ENCODE measurements around the gene ARHGAP10. TPM values are rescaled to one million over a fixed set of nuclear protein-coding genes. Genes with fewer than 3 reads are reported as not detected.

ARHGAP10 gene
- total and polyA plus RNA-seq, 2 donors (not counting 1 experiment from before 2014, with no cell fraction given) = 0.10 to 0.34 TPM

GRCh38 chr4:147965873-147966272 is 234.0 kb downstream of the ARHGAP10 start:
- intact Hi-C loops (cut with micrococcal nuclease) = no loop called here
- H3K4me3 Mint-ChIP-seq = no peak overlapping the region

GRCh38 chr4:147968641-147969040 is 236.8 kb downstream of the ARHGAP10 start:
- Mint-ChIP-seq H3K27me3 (no peaks in the 10 kb centered on the region), H3K4me3 (no peak overlapping the region), H3K9me3 (ENCODE audit: insufficient read depth) (peaks cover under 1% of the 10 kb centered on the region), H3K27ac (no peak overlapping the region), H3K4me1 (no peaks in the 10 kb centered on the region)
- Histone ChIP-seq H3K9ac (ENCODE audit: low read length) (no peak overlapping the region), H3K9me3 (ENCODE audit: control extremely low read depth in 1 of 3, control insufficient read depth in 2 of 3, insufficient read depth in 1 of 3, low read length in 2 of 3) (no peaks in the 10 kb centered on the region), H3K4me1 (ENCODE audit: control insufficient read depth in 2 of 2, insufficient read depth in 2 of 2, low read length in 2 of 2) (no peaks in the 10 kb centered on the region), H3K4me3 (ENCODE audit: control extremely low read depth in 1 of 5, extremely low read depth in 1 of 5, insufficient read depth in 1 of 5, low read depth in 2 of 5, low read length in 4 of 5) (no peak overlapping the region), H2AFZ (ENCODE audit: insufficient read depth, low read depth, low read length, poor library complexity, severe bottlenecking) (no peak overlapping the region), H3K79me2 (ENCODE audit: control insufficient read depth, insufficient read depth, low read length) (no peaks in the 10 kb centered on the region), H3K4me2 (replicated peaks; ENCODE audit: low read depth, low read length, poor library complexity, severe bottlenecking) (no peak overlapping the region), H3K36me3 (replicated peaks in 1 of 2; ENCODE audit: control extremely low read depth in 1 of 2, control insufficient read depth in 1 of 2, extremely low read depth in 1 of 2, insufficient read depth in 2 of 2, low read length in 1 of 2) (no peaks in the 10 kb centered on the region), H3K27me3 (replicated peaks in 1 of 4; ENCODE audit: control extremely low read depth in 1 of 4, control insufficient read depth in 3 of 4, insufficient read depth in 4 of 4, low read length in 3 of 4) (no peaks in the 10 kb centered on the region), H3K27ac (ENCODE audit: low read length in 2 of 2) (no peak overlapping the region), H4K20me1 (ENCODE audit: control insufficient read depth, insufficient read depth, low read length, poor library complexity, severe bottlenecking) (no peaks in the 10 kb centered on the region)
- 77% methylated on average over 3 of the region's 5 CpGs for WGBS (ENCODE audit: insufficient coverage)
- TF ChIP-seq, protein P1, sequence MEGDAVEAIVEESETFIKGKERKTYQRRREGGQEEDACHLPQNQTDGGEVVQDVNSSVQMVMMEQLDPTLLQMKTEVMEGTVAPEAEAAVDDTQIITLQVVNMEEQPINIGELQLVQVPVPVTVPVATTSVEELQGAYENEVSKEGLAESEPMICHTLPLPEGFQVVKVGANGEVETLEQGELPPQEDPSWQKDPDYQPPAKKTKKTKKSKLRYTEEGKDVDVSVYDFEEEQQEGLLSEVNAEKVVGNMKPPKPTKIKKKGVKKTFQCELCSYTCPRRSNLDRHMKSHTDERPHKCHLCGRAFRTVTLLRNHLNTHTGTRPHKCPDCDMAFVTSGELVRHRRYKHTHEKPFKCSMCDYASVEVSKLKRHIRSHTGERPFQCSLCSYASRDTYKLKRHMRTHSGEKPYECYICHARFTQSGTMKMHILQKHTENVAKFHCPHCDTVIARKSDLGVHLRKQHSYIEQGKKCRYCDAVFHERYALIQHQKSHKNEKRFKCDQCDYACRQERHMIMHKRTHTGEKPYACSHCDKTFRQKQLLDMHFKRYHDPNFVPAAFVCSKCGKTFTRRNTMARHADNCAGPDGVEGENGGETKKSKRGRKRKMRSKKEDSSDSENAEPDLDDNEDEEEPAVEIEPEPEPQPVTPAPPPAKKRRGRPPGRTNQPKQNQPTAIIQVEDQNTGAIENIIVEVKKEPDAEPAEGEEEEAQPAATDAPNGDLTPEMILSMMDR (IDR thresholded peaks at IDR 0.05) = no peak
- no peak for TF ChIP-seq EZH2 (IDR thresholded peaks at IDR 0.05; ENCODE audit: borderline replicate concordance, insufficient read depth, low read depth, low read length, poor library complexity, severe bottlenecking)
- ChIA-PET CTCF (interaction anchor here (1.3 kb wide), 1 partner anchor 101 kb away, joined by 4 read pairs; no protein-coding TSS in a partner anchor), POLR2A (no interaction called here)
- DNase-seq (no peak), ATAC-seq (ENCODE audit: low read depth) (no peak)
- intact Hi-C loops (cut with micrococcal nuclease) = no loop called here

More at GRCh38 chr4:147965873-147966272, 234.0 kb downstream of the ARHGAP10 start:
- no peak for ATAC-seq (ENCODE audit: low read depth)
- no peaks in the 10 kb centered on the region for H3K36me3 ChIP-seq (replicated peaks in 1 of 2; ENCODE audit: control extremely low read depth in 1 of 2, control insufficient read depth in 1 of 2, extremely low read depth in 1 of 2, insufficient read depth in 2 of 2, low read length in 1 of 2)
- no peak overlapping the region for H3K4me2 ChIP-seq (replicated peaks; ENCODE audit: low read depth, low read length, poor library complexity, severe bottlenecking)
- H3K27me3 ChIP-seq (replicated peaks in 1 of 4; ENCODE audit: control extremely low read depth in 1 of 4, control insufficient read depth in 3 of 4, insufficient read depth in 4 of 4, low read length in 3 of 4) = no peaks in the 10 kb centered on the region
- WGBS (ENCODE audit: insufficient coverage) = 80% methylated on average over 1 of the region's 1 CpG
- H3K4me1 ChIP-seq (ENCODE audit: control insufficient read depth in 2 of 2, insufficient read depth in 2 of 2, low read length in 2 of 2) = no peaks in the 10 kb centered on the region
- no peak for TF ChIP-seq EZH2 (IDR thresholded peaks at IDR 0.05; ENCODE audit: borderline replicate concordance, insufficient read depth, low read depth, low read length, poor library complexity, severe bottlenecking)
- no peaks in the 10 kb centered on the region for H4K20me1 ChIP-seq (ENCODE audit: control insufficient read depth, insufficient read depth, low read length, poor library complexity, severe bottlenecking)
- ChIA-PET POLR2A (no interaction called here), CTCF (interaction anchor here (1.5 kb wide), 1 partner anchor 99 kb away, joined by 3 read pairs; no protein-coding TSS in a partner anchor)
- H2AFZ ChIP-seq (ENCODE audit: insufficient read depth, low read depth, low read length, poor library complexity, severe bottlenecking) = no peak overlapping the region
- Mint-ChIP-seq H3K9me3 (ENCODE audit: insufficient read depth) (no peaks in the 10 kb centered on the region), H3K27ac (no peak overlapping the region), H3K4me1 (no peaks in the 10 kb centered on the region), H3K27me3 (no peaks in the 10 kb centered on the region)
- H3K9me3 ChIP-seq (ENCODE audit: control extremely low read depth in 1 of 3, control insufficient read depth in 2 of 3, insufficient read depth in 1 of 3, low read length in 2 of 3) = no peaks in the 10 kb centered on the region
- no peak overlapping the region for H3K4me3 ChIP-seq (ENCODE audit: control extremely low read depth in 1 of 5, extremely low read depth in 1 of 5, insufficient read depth in 1 of 5, low read depth in 2 of 5, low read length in 4 of 5)
- DNase-seq = no peak
- H3K9ac ChIP-seq (ENCODE audit: low read length) = no peak overlapping the region
- H3K27ac ChIP-seq (ENCODE audit: low read length in 2 of 2) = no peak overlapping the region
- H3K79me2 ChIP-seq (ENCODE audit: control insufficient read depth, insufficient read depth, low read length) = no peaks in the 10 kb centered on the region

All from B cell (primary cell).